PC-9 (cell line): Measurements from ENCODE around the gene KCNN3.

Experiments
- EZH2 ChIP-seq: fragments of 200-600 bp; sonication (generic); IDR thresholded peaks from 2 replicates; pipeline ENCODE4 v1.8.0; 2017; ENCODE audit warnings: antibody characterized with exemption, low read depth
- TF ChIP-seq, protein P1 (sequence below): fragments of 200-600 bp; sonication (generic); conservative IDR thresholded peaks from 2 replicates; pipeline ENCODE4 v1.6.1; 2017; ENCODE audit warnings: mixed run types, antibody characterized with exemption, mild to moderate bottlenecking, moderate library complexity

DNA sequence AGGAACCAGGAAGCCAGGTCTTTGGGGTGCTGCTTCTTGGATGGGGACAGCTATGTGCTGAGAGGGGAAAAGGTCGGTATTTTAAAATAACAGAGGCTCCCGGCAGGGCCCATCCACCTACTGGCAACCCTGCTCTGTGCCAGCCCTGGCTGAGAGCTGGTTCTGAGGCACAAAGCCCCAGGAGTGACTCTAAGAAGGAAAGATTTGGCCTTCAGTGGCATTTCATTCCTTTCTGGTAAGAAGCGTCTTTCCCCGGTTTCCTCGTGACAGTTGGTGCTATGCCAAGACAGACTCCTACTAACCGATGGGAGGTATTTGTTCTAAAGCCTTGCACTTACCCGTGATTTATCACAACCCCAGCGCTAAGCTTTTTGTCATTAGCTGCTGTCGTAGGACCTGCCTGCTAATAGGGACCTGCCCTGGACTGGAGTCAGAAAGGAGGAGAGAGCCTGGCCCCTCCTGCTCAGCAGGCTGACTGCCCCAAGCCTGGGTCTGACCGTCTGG, 139.0 kb downstream of the KCNN3 start:
- TF ChIP-seq, protein P1, sequence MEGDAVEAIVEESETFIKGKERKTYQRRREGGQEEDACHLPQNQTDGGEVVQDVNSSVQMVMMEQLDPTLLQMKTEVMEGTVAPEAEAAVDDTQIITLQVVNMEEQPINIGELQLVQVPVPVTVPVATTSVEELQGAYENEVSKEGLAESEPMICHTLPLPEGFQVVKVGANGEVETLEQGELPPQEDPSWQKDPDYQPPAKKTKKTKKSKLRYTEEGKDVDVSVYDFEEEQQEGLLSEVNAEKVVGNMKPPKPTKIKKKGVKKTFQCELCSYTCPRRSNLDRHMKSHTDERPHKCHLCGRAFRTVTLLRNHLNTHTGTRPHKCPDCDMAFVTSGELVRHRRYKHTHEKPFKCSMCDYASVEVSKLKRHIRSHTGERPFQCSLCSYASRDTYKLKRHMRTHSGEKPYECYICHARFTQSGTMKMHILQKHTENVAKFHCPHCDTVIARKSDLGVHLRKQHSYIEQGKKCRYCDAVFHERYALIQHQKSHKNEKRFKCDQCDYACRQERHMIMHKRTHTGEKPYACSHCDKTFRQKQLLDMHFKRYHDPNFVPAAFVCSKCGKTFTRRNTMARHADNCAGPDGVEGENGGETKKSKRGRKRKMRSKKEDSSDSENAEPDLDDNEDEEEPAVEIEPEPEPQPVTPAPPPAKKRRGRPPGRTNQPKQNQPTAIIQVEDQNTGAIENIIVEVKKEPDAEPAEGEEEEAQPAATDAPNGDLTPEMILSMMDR: no peak
- TF ChIP-seq EZH2: no peak
